Type B pancreatic cell (in vitro differentiated cells): ENCODE results near the gene TPO. TPM values are rescaled to one million over a fixed set of nuclear protein-coding genes. Genes with fewer than 3 reads are reported as not detected.

ENCODE experiments used
- DNase-seq: peaks from one replicate; pipeline ENCODE4 v3.0.0; 2021; ENCODE audit warnings: mixed read lengths; ENCODE audit not compliant: unreplicated experiment; ENCODE audit errors: extremely low spot score
- H3K27ac Mint-ChIP-seq: 2 replicates; pipeline ENCODE4 v1.8.0; 2021; ENCODE audit warnings: mild to moderate bottlenecking, mixed read lengths
- H3K27me3 Mint-ChIP-seq: 2 replicates; pipeline ENCODE4 v1.8.0; 2021; ENCODE audit warnings: mixed read lengths
- H3K36me3 Mint-ChIP-seq: 2 replicates; pipeline ENCODE4 v1.8.0; 2021; ENCODE audit warnings: mixed read lengths
- H3K4me1 Mint-ChIP-seq: one replicate; pipeline ENCODE4 v1.8.0; 2021; ENCODE audit warnings: mixed read lengths; ENCODE audit not compliant: unreplicated experiment
- H3K4me3 Mint-ChIP-seq: 2 replicates; pipeline ENCODE4 v1.8.0; 2021; ENCODE audit warnings: mild to moderate bottlenecking, mixed read lengths
- H3K9me3 Mint-ChIP-seq: 2 replicates; pipeline ENCODE4 v1.8.0; 2021; ENCODE audit warnings: mixed read lengths
- total RNA-seq: library from RNA; stranded (reverse); gene quantifications from 2 replicates; pipeline ENCODE4 v1.2.1, GENCODE V29; 2021; ENCODE audit warnings: low replicate concordance
- TF ChIP-seq, protein P1 (sequence below): fragments of 200-600 bp; sonication (generic); conservative IDR thresholded peaks from 2 replicates; pipeline ENCODE4 v1.5.0; 2021; ENCODE audit warnings: antibody characterized with exemption, mild to moderate bottlenecking

The TPO gene
- total RNA-seq, 1 donor from 2014 or later = not detected

DNA sequence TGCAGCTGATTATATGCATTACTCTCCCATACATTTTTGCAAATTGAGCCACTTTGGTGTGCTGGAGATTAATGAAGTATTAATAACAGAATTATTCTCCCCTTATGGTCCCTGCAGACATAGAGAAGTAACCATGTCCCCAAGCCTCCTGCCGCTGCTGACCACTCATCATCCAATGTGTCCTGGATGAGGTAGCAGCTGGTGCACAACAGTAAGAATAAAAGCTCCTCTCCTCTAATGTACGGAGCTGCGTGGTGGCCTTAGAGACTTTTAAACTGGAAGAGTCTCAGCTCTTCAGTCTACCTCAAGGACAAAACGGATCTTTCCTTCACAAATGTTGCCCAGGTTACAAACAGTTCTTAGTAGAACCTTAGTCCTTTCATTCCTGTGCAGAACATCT, 37.7 kb downstream of the TPO start:
- Mint-ChIP-seq H3K9me3 (no peaks in the 10 kb centered on the region), H3K4me3 (no peak overlapping the region), H3K36me3 (no peaks in the 10 kb centered on the region), H3K4me1 (no peaks in the 10 kb centered on the region), H3K27me3 (peaks cover 24% of the 10 kb centered on the region), H3K27ac (no peak overlapping the region)
- TF ChIP-seq, protein P1, sequence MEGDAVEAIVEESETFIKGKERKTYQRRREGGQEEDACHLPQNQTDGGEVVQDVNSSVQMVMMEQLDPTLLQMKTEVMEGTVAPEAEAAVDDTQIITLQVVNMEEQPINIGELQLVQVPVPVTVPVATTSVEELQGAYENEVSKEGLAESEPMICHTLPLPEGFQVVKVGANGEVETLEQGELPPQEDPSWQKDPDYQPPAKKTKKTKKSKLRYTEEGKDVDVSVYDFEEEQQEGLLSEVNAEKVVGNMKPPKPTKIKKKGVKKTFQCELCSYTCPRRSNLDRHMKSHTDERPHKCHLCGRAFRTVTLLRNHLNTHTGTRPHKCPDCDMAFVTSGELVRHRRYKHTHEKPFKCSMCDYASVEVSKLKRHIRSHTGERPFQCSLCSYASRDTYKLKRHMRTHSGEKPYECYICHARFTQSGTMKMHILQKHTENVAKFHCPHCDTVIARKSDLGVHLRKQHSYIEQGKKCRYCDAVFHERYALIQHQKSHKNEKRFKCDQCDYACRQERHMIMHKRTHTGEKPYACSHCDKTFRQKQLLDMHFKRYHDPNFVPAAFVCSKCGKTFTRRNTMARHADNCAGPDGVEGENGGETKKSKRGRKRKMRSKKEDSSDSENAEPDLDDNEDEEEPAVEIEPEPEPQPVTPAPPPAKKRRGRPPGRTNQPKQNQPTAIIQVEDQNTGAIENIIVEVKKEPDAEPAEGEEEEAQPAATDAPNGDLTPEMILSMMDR = no peak
- no peak for DNase-seq

DNA sequence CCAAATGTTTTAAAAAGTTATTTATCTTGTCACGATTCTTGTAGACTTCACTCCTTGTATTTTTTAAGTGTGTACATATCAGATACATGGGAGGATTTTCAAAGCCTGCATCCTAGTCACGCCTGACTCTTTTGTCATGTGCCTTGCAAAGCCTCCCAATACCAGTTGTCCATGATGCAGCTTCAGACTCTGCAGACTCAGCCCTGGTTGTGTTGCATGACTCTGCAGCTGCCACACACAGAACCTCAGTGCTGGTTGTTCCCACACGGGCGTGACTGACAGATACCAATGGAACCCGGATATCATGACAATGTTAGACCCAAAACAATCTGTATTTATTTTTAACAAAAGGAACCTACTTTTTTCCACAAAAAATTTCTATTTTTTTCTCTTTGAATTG, 38.2 kb downstream of the TPO start:
- no peak overlapping the region for H3K27ac Mint-ChIP-seq
- TF ChIP-seq, protein P1 = no peak
- H3K4me1 Mint-ChIP-seq = no peaks in the 10 kb centered on the region
- DNase-seq = no peak
- peaks cover 24% of the 10 kb centered on the region for H3K27me3 Mint-ChIP-seq
- H3K36me3 Mint-ChIP-seq = no peaks in the 10 kb centered on the region
- H3K9me3 Mint-ChIP-seq = no peaks in the 10 kb centered on the region
- H3K4me3 Mint-ChIP-seq = no peak overlapping the region

DNA sequence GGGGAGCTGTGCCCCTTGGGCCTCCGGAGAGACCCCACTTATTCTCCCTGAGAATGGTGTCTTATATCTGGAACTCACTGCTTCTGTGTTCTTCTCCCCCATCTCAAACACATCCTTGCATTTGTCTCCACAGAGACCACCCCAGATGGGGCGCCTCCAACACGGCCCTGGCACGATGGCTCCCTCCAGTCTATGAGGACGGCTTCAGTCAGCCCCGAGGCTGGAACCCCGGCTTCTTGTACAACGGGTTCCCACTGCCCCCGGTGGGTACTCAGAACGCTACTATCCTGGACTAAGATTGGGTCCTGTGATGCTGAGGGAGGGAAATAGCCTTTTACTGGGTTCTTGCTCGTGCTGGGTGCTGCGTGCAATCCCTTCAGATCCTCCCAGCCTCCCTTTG, 40.3 kb downstream of the TPO start:
- Mint-ChIP-seq H3K4me1 (no peaks in the 10 kb centered on the region), H3K9me3 (no peaks in the 10 kb centered on the region)

DNA sequence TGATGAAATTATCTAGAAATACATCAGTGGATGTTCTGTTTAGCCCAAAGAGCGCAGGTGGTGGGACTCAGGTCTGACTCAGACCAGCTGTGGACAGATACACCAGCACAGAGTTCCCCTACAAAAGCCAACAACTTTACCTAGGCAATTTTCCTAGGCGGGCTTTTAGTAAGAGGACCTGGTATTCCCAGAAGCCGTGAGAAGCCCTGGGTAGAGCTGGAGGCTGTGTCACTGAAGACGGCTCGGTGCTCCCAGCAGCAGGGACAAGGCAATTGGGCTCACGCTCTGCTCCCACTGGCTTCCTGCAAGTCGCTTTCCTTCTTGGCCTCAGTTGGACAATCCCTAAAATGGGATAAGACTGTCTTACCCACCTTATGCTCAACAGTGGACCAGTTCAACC, 41.1 kb downstream of the TPO start:
- Mint-ChIP-seq H3K4me3 (no peak overlapping the region), H3K27me3 (peaks cover 16% of the 10 kb centered on the region), H3K4me1 (no peaks in the 10 kb centered on the region), H3K9me3 (no peaks in the 10 kb centered on the region), H3K36me3 (no peaks in the 10 kb centered on the region), H3K27ac (no peak overlapping the region)
- TF ChIP-seq, protein P1 = no peak
- DNase-seq = no peak

More for the DNA sequence above, 40.3 kb downstream of the TPO start:
- Mint-ChIP-seq H3K27ac (no peak overlapping the region), H3K27me3 (peaks cover 19% of the 10 kb centered on the region), H3K4me3 (no peak overlapping the region), H3K36me3 (no peaks in the 10 kb centered on the region)
- no peak for DNase-seq
- TF ChIP-seq, protein P1 = no peak

GRCh38 chr2:1455466-1455865, 42.2 kb downstream of the TPO start:
- TF ChIP-seq, protein P1 = no peak
- Mint-ChIP-seq H3K27ac (no peak overlapping the region), H3K4me1 (no peaks in the 10 kb centered on the region), H3K27me3 (peaks cover 14% of the 10 kb centered on the region), H3K36me3 (no peaks in the 10 kb centered on the region), H3K9me3 (no peaks in the 10 kb centered on the region), H3K4me3 (no peak overlapping the region)
- no peak for DNase-seq

- DNase-seq = no peak
- H3K27me3 Mint-ChIP-seq = peaks cover 15% of the 10 kb centered on the region
These were observed 45.2 kb downstream of the TPO start for GRCh38 chr2:1458432-1458831.

More at GRCh38 chr2:1458432-1458831, 45.2 kb downstream of the TPO start:
- H3K36me3 Mint-ChIP-seq = no peaks in the 10 kb centered on the region
- TF ChIP-seq, protein P1 = no peak
- H3K27ac Mint-ChIP-seq = no peak overlapping the region
- no peaks in the 10 kb centered on the region for H3K4me1 Mint-ChIP-seq
- no peak overlapping the region for H3K4me3 Mint-ChIP-seq
- H3K9me3 Mint-ChIP-seq = no peaks in the 10 kb centered on the region
